HG02759 (cell line): ENCODE results near the gene DCUN1D3.
A peak's percentile ranks its signal among the peaks of the same experiment; 100 is the strongest.
"Not testable (repeated sequence)": the region's sequence is repeated elsewhere in the genome, so short reads cannot be mapped to it uniquely, and the experiment has no call there.

Source experiments
- ATAC-seq: cut with Tn5 transposase; IDR thresholded peaks from one replicate; pipeline ENCODE4 v1.9.1; 2021; ENCODE audit warnings: mild to moderate bottlenecking, moderate library complexity; ENCODE audit not compliant: unreplicated experiment

Gene DCUN1D3

GRCh38 chr16:20839504-20839903, 60.7 kb downstream of the DCUN1D3 start:
- no peak for ATAC-seq

GRCh38 chr16:20838240-20838639, 61.9 kb downstream of the DCUN1D3 start:
- no peak for ATAC-seq

DNA sequence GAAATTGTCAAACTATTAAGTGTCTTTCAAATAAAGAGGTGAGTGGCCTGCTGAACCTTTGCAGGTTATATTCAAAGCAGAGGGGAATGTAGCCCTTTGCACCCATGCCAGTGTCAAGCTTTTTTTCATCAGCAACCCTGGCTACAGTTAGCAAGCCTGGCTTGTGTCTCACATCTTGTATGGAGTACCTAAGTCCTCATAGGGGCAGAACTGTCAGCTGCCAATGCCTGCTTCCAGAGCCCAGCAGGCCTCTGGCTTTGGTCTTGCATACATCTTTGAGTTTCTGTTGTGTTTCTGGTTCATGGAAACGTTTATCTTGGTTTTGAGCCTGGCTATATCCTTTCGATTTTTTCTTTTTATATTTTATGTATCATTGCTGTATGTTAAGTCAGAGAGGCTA, 67.1 kb downstream of the DCUN1D3 start:
- no peak for ATAC-seq

GRCh38 chr16:20830372-20830771, 69.8 kb downstream of the DCUN1D3 start:
- no peak for ATAC-seq

DNA sequence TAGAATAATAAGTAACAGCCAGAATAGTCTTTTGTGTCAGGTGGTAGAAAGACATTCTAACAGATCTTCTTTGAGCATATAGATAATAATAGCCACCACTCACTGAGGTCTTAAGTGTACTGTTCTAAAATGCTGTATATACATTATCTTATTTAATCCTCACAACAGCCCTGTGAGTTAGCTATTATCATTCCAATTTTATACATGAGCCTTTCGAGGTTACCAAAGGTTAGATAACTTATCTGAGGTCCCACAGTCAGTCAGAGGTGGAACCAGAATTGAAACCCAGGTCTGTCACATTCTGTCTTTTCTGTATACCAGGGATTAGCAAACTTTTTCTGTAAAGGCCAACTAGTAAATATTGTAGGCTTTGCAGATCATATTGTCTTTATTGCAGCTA, 70.6 kb downstream of the DCUN1D3 start:
- ATAC-seq = no peak

DNA sequence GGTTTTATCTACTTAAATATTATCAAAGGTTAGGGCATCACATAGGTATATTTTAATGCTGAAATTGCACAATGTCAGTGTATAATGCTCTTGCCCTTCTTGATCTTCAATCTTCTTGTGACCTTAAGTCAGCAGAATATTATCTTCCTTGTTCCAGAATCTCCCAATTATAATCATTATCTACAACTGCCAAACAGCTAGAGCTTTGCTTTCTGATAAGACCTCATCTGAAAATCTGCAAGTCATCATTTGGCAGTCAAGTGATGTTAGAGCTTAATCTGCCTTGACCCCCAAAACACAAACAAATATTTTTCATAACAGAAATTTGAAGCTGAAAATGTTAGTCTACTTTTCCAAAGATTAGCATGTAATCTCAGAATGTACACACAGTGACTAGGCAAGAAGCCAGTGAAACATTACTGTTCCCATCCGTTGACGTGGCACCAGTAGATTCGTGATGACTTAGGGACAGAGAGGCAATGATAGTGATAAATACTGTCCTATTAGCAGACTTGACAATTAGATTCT, 74.1 kb downstream of the DCUN1D3 start:
- ATAC-seq = no peak

DNA sequence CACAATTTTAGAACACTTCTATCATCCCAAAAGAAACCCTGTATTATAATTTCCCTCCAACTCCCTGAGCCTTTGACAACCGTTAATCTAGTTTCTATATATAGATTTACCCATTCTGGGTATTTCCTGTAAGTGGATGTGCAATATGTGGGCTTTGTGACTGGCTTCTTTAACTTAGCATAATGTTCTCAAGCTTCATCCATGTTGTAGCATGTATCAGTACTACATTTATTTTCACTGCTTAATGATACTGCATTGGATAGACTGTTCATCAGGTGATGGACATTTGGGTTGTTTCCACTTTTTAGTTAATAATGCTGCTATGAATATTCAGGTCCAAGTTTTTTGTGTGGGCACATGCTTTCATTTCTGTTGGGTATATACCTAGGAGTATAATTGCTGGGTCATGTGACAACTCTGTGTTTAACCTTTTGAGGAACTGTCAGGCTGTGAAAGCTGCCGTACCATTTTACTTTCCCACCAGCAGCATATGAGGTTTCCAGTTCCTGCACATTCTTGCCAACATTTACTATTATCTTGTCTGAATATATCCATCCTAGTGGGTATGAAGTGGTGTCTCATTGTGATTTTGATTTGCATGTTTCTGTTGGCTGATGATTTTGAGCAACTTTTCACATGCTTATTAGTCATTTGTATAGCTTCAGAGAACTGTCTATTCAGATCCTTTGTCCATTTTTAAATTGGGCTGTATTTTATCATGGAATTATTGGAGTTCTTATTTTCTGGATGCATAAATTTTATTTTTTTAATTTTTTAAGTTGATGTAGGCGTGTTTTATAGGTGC, 77.4 kb downstream of the DCUN1D3 start:
- ATAC-seq = no peak

DNA sequence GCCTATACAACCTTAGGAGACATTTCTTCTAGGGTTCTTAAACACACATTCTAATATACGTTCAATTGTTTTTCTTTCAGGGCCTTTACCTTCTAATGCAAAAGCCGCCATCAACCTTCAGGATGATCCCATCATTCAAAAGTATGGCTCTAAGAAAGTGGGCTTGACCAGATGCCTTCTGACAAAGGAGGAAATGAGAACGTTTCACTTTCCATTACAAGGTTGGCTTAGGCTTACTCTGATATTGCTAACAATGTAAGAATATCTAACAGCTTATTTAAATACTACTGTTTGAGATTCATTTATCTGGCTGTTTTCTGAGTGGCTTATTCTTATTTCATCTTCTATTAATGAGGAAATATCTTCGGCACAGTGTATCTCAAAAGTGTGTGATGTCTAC, 78.5 kb downstream of the DCUN1D3 start:
- no peak for ATAC-seq

DNA sequence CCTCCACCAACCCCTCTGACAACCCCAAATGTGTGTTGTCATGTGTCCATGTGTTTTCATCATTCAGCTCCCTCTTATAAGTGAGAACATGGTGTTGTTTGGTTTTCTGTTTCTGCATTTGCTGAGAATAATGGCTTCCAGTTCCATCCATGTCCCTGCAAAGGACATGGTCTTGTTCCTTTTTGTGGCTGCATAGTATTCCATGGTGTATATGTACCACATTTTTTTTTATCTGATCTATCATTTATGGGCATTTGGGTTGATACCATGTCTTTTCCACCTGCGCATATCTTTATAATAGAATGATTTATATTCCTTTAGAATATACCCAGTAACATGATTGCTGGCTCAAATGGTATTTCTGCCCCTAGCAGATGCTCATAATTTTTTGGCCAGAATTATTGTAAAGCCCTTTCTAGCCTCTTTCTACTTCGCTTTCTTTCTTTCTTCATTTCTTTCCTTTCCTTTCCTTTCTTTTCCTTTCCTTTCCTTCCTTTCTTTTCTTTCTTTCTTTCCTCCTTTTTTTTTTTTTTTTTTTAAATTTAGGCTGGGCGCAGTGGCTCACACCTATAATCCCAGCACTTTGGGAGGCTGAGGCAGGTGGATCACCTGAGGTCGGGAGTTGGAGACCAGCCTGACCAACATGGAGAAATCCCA, 81.1 kb downstream of the DCUN1D3 start:
- ATAC-seq = no peak

DNA sequence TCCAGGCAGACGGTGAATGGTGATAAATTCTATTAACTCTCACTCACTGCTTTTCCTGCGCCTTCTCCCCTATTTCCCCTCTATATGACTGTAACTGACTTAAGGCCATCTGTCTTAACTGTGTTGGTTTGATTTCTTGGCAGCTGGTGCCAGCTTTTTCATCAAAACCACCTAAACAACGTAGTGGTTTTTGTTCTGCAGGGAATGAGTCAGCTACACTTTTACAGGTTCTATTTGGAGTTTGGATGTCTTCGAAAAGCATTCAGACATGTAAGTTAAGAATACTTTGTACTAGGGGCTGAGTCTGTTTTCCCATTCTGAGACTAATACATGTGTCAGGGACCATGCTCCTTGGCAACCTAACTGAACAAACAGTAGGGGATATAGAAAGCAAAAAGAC, 85.4 kb downstream of the DCUN1D3 start:
- ATAC-seq = no peak

DNA sequence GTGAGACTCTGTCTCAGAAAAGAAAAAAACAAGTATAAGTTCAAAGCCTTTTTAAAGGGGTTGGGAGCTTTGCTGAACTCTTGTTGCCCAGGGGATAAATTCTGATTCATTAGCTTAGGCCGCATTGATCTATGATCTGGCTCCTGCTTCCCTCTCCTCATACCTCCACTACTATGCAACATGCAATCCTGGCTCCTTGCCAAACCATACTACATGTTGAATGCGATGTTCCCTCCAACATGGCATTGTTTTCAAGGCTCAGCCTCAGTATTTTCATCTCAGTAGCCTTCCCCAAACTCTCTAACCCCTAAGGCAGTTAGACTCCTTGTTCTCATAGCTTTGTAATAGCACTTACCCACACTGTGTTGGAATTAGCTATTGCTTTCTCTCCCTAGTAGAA, 87.6 kb downstream of the DCUN1D3 start:
- no peak for ATAC-seq

GRCh38 chr16:20811889-20812439, 88.2 kb downstream of the DCUN1D3 start:
- no peak for ATAC-seq

- ATAC-seq = no peak
Measured at GRCh38 chr16:20807862-20808261, 92.3 kb downstream of the DCUN1D3 start.

GRCh38 chr16:20806168-20807050, 93.7 kb downstream of the DCUN1D3 start, which contains the start of the genes ERI2 and REXO5:
ERI2 (minus strand) TSS chr16:20806472; CDS start chr16:20806430, 42 bp downstream.
REXO5 (plus strand) TSS chr16:20806527; CDS start chr16:20806954, 427 bp downstream.
- ATAC-seq = peak; percentile 82

GRCh38 chr16:20805684-20806167, 94.4 kb downstream of the DCUN1D3 start:
- not testable (repeated sequence) for ATAC-seq
